Non-pigmented ciliary epithelial cell (primary cell): ENCODE measurements around the gene RARB.

Experiments used
- DNase-seq: peaks from one replicate; pipeline ENCODE4 v3.0.0-alpha.2; 2010; ENCODE audit warnings: low read depth

The RARB gene

GRCh38 chr3:25448750-25449692 is 21.0 kb downstream of the RARB start:
- DNase-seq, result no peak

- DNase-seq, result no peak
Observed at GRCh38 chr3:25449857-25450256, 21.8 kb downstream of the RARB start.

- DNase-seq, result no peak
Observed at GRCh38 chr3:25452192-25452591, 24.1 kb downstream of the RARB start.

DNA sequence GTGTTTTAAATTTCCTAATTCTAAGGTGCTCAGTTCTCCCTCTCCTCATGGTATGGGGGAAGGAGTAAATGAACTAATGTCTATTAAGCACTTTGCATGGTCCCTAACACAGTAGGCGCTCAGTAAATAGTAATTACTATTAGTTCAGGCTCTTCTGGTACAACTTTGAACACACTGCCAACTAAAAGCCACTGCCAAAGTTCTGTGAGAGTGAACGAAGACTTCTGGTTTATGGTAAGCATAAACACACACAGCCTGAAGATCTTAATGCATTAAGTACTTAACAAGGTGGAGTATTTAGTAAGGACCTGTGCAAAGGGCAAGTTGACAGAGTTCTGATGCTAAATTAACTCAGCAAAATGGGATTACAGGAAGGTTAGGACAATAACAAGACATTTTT is 24.7 kb downstream of the RARB start:
- no peak for DNase-seq

- no peak for DNase-seq
Observed at GRCh38 chr3:25453619-25454004, 25.5 kb downstream of the RARB start.

DNA sequence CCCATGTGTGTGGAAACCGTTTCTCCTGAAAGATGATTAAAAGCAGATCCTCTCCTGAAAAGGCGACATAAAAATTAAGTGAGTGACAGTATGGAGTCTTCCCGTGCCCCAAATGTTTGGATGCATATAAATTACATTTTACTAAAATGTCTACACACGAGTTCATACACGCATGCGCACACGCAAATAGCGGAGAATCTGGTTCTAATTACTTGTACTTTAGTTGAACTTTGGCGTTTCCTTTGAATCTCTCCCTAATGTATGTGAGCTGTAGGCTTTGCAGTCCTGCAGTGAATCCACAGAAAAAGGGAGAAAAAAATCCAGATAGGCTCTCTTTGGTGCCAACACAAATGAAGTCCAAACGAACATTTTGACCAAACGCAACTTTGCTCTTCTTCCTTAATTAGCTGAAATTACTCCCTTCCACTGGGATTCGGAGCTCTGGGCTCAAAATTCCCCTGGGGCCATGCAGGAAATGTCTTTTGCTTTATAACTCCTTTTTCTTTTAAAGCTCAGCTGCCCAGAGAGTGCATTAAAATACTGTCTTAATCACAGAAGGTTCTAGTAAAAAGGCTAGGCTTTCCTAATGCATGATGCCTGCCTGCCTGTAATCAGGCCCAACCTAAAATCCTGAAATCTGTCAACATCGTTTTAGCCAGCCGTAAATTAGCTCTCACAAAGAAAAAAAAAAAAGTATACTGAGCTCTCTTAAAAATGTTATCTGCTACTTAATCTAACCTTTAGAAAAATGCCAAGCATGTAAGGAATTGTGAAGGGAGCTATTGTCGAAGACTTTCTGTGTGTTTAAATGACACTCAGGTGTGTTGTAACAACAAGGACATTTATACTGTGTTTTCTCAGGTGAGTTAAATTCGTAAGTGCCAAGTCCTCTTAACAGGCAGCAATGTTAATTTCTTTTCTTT is 26.2 kb downstream of the RARB start:
- no peak for DNase-seq

- no peak for DNase-seq
Observed at GRCh38 chr3:25455441-25456132, 27.5 kb downstream of the RARB start.

- DNase-seq, result no peak
Observed at GRCh38 chr3:25456723-25457670, 28.9 kb downstream of the RARB start.

DNA sequence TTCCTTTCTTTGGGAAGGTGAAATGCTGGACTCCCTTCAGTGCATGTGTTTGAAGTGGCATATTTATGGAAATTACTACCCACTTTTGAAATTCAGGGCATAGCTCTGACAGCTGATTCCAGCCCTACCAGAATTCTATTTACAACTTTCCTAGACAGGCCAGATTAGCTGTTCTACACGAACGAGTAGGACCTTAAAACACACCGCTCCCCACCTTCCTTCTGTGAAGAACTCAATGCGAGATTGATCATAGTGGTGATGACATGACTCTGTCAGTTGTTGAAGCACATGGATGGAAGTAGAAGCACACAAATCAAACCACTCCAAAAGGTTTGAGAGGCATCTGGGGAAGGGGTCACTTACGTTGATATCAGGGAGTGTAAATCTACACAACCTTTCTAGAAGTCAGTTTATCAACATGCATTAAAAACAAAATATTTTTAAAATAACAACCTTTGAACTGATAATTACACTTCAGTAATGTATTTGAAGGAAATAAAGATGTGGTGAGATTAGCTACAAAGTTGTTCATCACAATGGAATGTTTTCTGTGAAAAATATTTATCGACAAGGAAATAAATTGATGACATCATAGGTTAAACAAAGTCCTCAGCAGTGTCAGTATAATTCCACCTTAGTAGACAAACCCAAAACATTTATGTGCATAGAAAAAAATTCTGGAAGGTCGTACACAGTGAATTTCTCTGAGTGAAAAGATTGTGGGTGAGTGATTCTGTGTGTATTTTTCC is 29.8 kb downstream of the RARB start:
- no peak for DNase-seq

DNA sequence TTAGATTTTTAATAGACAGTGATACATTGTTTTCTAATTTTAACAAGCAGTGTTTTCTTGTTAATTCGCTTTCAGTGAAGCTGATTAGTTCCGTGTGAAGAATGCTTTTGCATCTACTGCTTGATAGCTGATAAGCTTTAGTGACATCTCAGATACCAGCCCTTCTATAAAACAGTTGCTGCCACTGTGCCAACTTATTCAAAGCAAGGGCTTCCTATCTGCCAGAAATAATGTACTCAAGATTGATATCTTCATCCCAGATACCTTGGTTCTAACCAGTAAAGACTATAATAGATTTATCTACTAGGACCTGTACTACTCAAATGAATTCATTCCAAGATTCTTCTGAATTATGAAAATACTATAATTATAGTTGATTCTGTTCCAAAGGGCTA is 30.4 kb downstream of the RARB start:
- no peak for DNase-seq

DNA sequence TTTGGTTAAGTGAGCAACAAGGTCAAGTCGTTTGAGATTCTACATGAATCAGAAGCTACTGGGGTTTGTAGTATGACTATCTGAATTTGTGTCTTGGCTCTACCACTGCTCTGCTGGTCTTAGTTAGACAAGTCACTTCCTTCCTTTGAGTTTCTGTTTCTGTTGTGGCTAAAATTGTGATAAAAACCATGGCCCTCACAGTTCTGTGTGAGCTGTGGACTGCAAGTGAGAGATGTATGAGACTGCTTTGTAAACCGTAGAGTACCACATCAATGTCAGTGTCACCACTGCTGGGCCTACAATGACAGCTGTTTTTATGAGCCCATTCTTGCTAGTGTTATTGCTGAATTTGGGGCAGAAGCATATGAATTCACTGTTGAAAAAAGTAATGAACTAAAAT is 32.7 kb downstream of the RARB start:
- no peak for DNase-seq

DNA sequence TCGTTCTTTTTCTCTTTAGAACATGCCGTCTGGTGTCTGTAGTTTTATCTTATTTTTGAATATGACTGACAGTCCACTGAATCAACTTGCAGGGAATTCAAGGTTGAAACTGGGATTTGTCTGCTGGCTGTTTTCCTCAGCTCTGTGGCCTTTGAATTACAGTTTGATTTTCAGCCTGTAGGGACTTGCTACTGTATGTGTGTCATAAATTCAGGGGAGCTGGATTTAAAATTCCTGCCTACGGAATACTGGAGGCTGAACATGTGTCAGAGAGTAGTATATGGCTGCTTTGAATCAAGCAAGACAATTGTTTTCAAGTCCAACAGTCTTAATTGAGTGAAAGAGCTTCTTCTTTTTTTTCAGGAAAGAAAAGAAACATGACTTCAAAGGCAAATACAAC is 33.9 kb downstream of the RARB start:
- DNase-seq, result no peak

DNA sequence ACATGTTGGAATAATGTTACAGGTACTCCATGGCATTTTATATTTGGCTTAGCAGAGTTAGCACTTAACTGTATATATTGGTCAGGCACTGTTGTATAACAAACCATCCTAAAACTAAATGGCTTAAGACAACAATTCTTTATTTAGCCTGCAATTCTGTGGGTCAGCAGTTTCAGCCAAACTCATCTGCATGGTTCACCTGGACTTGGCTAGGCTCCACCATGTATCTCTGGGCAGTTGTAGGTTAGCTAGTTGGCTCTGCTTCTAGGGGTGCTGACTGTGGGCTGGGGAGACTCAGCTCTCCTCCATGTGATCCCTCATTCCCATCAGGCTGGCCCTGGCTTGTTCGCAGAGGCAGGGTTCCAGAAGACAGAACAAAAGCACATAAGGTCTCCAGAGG is 34.4 kb downstream of the RARB start:
- DNase-seq, result no peak

- DNase-seq, result no peak
Observed at GRCh38 chr3:25463836-25464418, 35.9 kb downstream of the RARB start.

GRCh38 chr3:25465266-25465860 is 37.3 kb downstream of the RARB start:
- DNase-seq, result no peak

DNA sequence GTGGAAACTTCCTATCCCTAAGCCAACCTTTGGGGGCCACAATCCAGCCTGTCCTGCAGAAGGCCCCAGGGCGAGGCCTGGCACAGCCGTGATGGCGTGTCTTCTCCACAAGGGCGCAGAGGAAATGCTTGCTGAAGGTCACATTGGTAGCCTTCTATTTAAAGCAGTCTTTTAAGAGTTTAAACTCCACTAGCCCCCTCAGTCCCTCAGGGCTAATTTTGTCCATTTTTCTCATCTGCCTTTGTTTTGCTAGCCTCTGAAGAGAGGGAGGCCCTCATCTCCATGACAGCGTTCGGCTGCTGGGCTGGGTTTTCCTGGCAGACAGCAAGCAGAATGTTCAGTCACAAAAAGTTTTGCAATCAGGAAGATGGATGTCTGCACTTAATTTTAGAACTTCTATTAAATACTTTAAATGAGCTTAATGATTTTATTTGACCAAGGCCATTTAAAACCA is 40.8 kb downstream of the RARB start:
- no peak for DNase-seq

- no peak for DNase-seq
Observed at GRCh38 chr3:25469558-25469957, 41.5 kb downstream of the RARB start.

GRCh38 chr3:25471081-25471768 is 43.2 kb downstream of the RARB start:
- no peak for DNase-seq

GRCh38 chr3:25472153-25472552 is 44.1 kb downstream of the RARB start:
- no peak for DNase-seq
